Measurements from ENCODE around the gene RTP5. TPM values are rescaled to one million over a fixed set of nuclear protein-coding genes. Genes with fewer than 3 reads are reported as not detected.
A peak's percentile ranks its signal among the peaks of the same experiment; 100 is the strongest.
"Not testable (repeated sequence)": the region's sequence is repeated elsewhere in the genome, so short reads cannot be mapped to it uniquely, and the experiment has no call there.

Gene RTP5
- total and polyA plus RNA-seq, 10 donors, result 0.34 to 2.2 (median 0.86) TPM

- 77 to 93% (median 88%) methylated on average over 6 to 9 of the region's 9 CpGs for WGBS, 5 donors
- H3K36me3 ChIP-seq, result no peaks in the 10 kb centered on the region
- H3K9me3 ChIP-seq, result no peaks in the 10 kb centered on the region
- no peak overlapping the region for H3K4me3 ChIP-seq
- H3K27ac ChIP-seq, result no peak overlapping the region
- DNase-seq, result peak; percentile 22
- no peaks in the 10 kb centered on the region for H3K27me3 ChIP-seq (replicated peaks in 1 of 7)
- intact Hi-C loops (cut with DNase I; ENCODE audit: low total_unique reads), result no loop called here
- TF ChIP-seq POLR2A (IDR thresholded peaks at IDR 0.05) (no peak), POLR2AphosphoS5 (IDR thresholded peaks at IDR 0.05) (no peak)
- TF ChIP-seq, protein P1, sequence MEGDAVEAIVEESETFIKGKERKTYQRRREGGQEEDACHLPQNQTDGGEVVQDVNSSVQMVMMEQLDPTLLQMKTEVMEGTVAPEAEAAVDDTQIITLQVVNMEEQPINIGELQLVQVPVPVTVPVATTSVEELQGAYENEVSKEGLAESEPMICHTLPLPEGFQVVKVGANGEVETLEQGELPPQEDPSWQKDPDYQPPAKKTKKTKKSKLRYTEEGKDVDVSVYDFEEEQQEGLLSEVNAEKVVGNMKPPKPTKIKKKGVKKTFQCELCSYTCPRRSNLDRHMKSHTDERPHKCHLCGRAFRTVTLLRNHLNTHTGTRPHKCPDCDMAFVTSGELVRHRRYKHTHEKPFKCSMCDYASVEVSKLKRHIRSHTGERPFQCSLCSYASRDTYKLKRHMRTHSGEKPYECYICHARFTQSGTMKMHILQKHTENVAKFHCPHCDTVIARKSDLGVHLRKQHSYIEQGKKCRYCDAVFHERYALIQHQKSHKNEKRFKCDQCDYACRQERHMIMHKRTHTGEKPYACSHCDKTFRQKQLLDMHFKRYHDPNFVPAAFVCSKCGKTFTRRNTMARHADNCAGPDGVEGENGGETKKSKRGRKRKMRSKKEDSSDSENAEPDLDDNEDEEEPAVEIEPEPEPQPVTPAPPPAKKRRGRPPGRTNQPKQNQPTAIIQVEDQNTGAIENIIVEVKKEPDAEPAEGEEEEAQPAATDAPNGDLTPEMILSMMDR (IDR thresholded peaks at IDR 0.05 in 8 of 11, conservative IDR thresholded peaks at IDR 0.05 in 3 of 11), result no peak
- no peaks in the 10 kb centered on the region for H3K4me1 ChIP-seq
Observed at GRCh38 chr2:241922411-241922810, 52.9 kb downstream of the RTP5 start.

DNA sequence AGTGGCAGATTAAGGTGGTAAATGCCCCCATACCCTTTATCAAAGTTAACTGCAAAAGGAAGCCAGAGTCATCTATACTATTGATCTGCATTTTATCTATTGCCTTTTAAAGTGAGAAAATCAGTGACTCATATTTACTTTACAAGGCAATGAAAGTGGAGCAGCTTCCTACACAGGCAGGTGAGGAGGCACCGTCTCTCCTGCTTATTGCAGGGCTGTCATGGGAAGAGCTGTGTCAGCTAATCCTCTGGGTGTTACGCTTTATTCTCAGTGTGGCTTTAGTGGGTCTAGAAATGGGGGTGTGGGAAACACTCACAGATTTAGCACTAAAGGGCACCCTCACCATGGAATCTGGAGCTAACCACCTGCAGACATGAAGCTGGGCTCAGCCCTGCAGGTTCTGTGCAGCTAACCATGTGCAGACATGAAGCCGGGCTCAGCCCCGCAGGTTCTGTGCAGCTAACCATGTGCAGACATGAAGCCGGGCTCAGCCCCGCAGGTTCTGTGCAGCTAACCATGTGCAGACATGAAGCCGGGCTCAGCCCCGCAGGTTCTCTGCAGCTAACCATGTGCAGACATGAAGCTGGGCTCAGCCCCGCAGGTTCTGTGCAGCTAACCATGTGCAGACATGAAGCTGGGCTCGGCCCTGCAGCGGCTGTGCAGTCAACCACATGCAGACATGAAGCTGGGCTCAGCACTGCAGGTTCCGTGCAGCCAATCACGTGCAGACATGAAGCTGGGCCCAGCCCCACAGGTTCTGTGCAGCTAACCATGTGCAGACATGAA, 53.5 kb downstream of the RTP5 start:
- WGBS, 5 donors, result 72 to 86% (median 81%) methylated on average over 4 to 13 of the region's 13 CpGs
- H3K36me3 ChIP-seq; H3K4me1 ChIP-seq; H3K9me3 ChIP-seq; H3K27ac ChIP-seq; intact Hi-C loops (cut with DNase I; ENCODE audit: low total_unique reads); H3K27me3 ChIP-seq (replicated peaks in 1 of 7); H3K4me3 ChIP-seq: not testable (repeated sequence)
- peak; percentile 57 for DNase-seq

Other genes starting within 250 kb of the RTP5 start
- gene THAP4, start 232.6 kb upstream of the RTP5 start, total RNA-seq, result 10 to 100 TPM; 23.5 to 31.5 (median 28.8) TPM
- gene THAP4, start 232.6 kb upstream of the RTP5 start, polyA plus RNA-seq, result 10 to 100 TPM; 21.0 to 27.7 (median 23.5) TPM
- gene ATG4B, start 232.0 kb upstream of the RTP5 start, total RNA-seq, result 100 to 1,000 TPM in 3 of 7 donors, 10 to 100 TPM in 4; 80.0 to 114 (median 97.2) TPM
- 10 to 100 TPM; 31.1 to 74.5 (median 44.6) TPM for gene ATG4B, start 232.0 kb upstream of the RTP5 start, polyA plus RNA-seq
- 10 to 100 TPM; 14.0 to 27.9 (median 18.1) TPM for gene DTYMK, start 182.9 kb upstream of the RTP5 start, total RNA-seq
- 10 to 100 TPM; 19.3 to 38.9 (median 31.6) TPM for gene DTYMK, start 182.9 kb upstream of the RTP5 start, polyA plus RNA-seq
- gene ING5, start 167.7 kb upstream of the RTP5 start, total RNA-seq, result 10 to 100 TPM; 18.2 to 51.1 (median 37.9) TPM
- gene ING5, start 167.7 kb upstream of the RTP5 start, polyA plus RNA-seq, result 10 to 100 TPM; 32.6 to 36.4 (median 34.6) TPM
- 10 to 100 TPM; 18.8 to 51.5 (median 32.3) TPM for gene D2HGDH, start 135.1 kb upstream of the RTP5 start, total RNA-seq
- gene D2HGDH, start 135.1 kb upstream of the RTP5 start, polyA plus RNA-seq, result 10 to 100 TPM; 20.8 to 69.8 (median 67.0) TPM
- under 1 TPM in 2 of 7 donors, not detected in 5; 0.25 to 0.85 TPM for gene GAL3ST2, start 92.9 kb upstream of the RTP5 start, total RNA-seq
- gene GAL3ST2, start 92.9 kb upstream of the RTP5 start, polyA plus RNA-seq, result not detected
- gene NEU4, start 60.5 kb upstream of the RTP5 start, total RNA-seq, result 1 to 10 TPM in 2 of 7 donors, under 1 TPM in 2, not detected in 3; 0.32 to 1.9 (median 0.85) TPM
- under 1 TPM; 0.04 to 0.22 (median 0.08) TPM for gene NEU4, start 60.5 kb upstream of the RTP5 start, polyA plus RNA-seq
- gene PDCD1, start 10.8 kb upstream of the RTP5 start, total RNA-seq, result 1 to 10 TPM; 3.1 to 7.9 (median 5.4) TPM
- 1 to 10 TPM; 2.7 to 7.3 (median 5.2) TPM for gene PDCD1, start 10.8 kb upstream of the RTP5 start, polyA plus RNA-seq